HEK293 (cell line): ENCODE data around the gene THOP1.

Experiments
- PRDM4 ChIP-seq: fragments of 450-650 bp; formaldehyde crosslinking; IDR thresholded peaks from 2 replicates; pipeline ENCODE4 v1.5.1; 2017; ENCODE audit warnings: missing biosample characterization, missing genetic modification characterization
- ZNF140 ChIP-seq: fragments of 450-650 bp; formaldehyde crosslinking; IDR thresholded peaks from 2 replicates; pipeline ENCODE4 v1.5.1; 2016; ENCODE audit warnings: missing biosample characterization, missing genetic modification characterization
- ZNF248 ChIP-seq: fragments of 450-650 bp; formaldehyde crosslinking; IDR thresholded peaks from 2 replicates; pipeline ENCODE4 v1.5.1; 2017; ENCODE audit warnings: missing biosample characterization, missing genetic modification characterization
- ZNF274 ChIP-seq, 2 experiments: fragments of 200-500 bp in 1 of 2; fragments of 450-650 bp in 1 of 2; sonication (Bioruptor generic) in 1 of 2; formaldehyde crosslinking in 1 of 2; IDR thresholded peaks; 2 replicates each; pipeline versions ENCODE4 v1.5.1 to v1.6.1; 2014 to 2016; ENCODE audit warnings: borderline replicate concordance in 1 of 2, inconsistent platforms in 1 of 2, low read length in 1 of 2, missing biosample characterization in 1 of 2, missing genetic modification characterization in 1 of 2
- ZNF341 ChIP-seq: fragments of 450-650 bp; formaldehyde crosslinking; IDR thresholded peaks from 2 replicates; pipeline ENCODE4; 2016; ENCODE audit warnings: low read depth, missing biosample characterization, missing genetic modification characterization
- ZNF423 ChIP-seq: fragments of 450-650 bp; formaldehyde crosslinking; IDR thresholded peaks from 2 replicates; pipeline ENCODE4 v1.5.1; 2016; ENCODE audit warnings: missing biosample characterization, missing genetic modification characterization
- ZNF521 ChIP-seq: fragments of 450-650 bp; formaldehyde crosslinking; IDR thresholded peaks from 2 replicates; pipeline ENCODE4 v1.5.1; 2017; ENCODE audit warnings: missing biosample characterization, mild to moderate bottlenecking, missing genetic modification characterization
- ZNF670 ChIP-seq: fragments of 450-650 bp; formaldehyde crosslinking; IDR thresholded peaks from 2 replicates; pipeline ENCODE4 v1.5.1; 2016; ENCODE audit warnings: missing biosample characterization, missing genetic modification characterization, low read depth
- TF ChIP-seq, protein P1 (sequence below): fragments of 450-650 bp; formaldehyde crosslinking; IDR thresholded peaks from 2 replicates; pipeline ENCODE4 v1.5.1; 2016; ENCODE audit warnings: missing biosample characterization, missing genetic modification characterization

GRCh38 chr19:2827840-2828489 is 42.7 kb downstream of the THOP1 start:
- TF ChIP-seq ZNF670 (tag by site-specific recombination) (no peak), ZNF341 (tag by site-specific recombination) (no peak), ZNF521 (tag by site-specific recombination) (no peak), ZNF274 (IDR thresholded peaks at IDR 0.05; ENCODE audit: low read length) (no peak), ZNF274 (tag by site-specific recombination; IDR thresholded peaks at IDR 0.05; ENCODE audit: borderline replicate concordance) (no peak), ZNF248 (tag by site-specific recombination) (no peak), ZNF140 (tag by site-specific recombination) (no peak), ZNF423 (no peak), PRDM4 (tag by site-specific recombination) (no peak)
- TF ChIP-seq, protein P1, sequence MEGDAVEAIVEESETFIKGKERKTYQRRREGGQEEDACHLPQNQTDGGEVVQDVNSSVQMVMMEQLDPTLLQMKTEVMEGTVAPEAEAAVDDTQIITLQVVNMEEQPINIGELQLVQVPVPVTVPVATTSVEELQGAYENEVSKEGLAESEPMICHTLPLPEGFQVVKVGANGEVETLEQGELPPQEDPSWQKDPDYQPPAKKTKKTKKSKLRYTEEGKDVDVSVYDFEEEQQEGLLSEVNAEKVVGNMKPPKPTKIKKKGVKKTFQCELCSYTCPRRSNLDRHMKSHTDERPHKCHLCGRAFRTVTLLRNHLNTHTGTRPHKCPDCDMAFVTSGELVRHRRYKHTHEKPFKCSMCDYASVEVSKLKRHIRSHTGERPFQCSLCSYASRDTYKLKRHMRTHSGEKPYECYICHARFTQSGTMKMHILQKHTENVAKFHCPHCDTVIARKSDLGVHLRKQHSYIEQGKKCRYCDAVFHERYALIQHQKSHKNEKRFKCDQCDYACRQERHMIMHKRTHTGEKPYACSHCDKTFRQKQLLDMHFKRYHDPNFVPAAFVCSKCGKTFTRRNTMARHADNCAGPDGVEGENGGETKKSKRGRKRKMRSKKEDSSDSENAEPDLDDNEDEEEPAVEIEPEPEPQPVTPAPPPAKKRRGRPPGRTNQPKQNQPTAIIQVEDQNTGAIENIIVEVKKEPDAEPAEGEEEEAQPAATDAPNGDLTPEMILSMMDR (tag by site-specific recombination): no peak
